HepG2 (cell line): Measurements from ENCODE around the gene AJM1. TPM values are rescaled to one million over a fixed set of nuclear protein-coding genes. Genes with fewer than 3 reads are reported as not detected.

Experiments used
- AGO2 ChIP-seq: fragments of 200-400 bp; formaldehyde crosslinking; optimal IDR thresholded peaks from 2 replicates; pipeline ENCODE3; 2017; ENCODE audit warnings: mild to moderate bottlenecking, low read depth, low read length, moderate library complexity
- ATM ChIP-seq: fragments of 450-650 bp; IDR thresholded peaks from 2 replicates; pipeline ENCODE4 v1.7.1; 2017; ENCODE audit warnings: mild to moderate bottlenecking, borderline replicate concordance
- EED ChIP-seq: sonication (generic); formaldehyde crosslinking; IDR thresholded peaks from 2 replicates; pipeline ENCODE4 v1.5.0; 2020; ENCODE audit warnings: mild to moderate bottlenecking, missing genetic modification reagents
- ETV6 ChIP-seq: sonication (generic); formaldehyde crosslinking; conservative IDR thresholded peaks from 2 replicates; pipeline ENCODE4 v1.4.0; 2020; ENCODE audit warnings: missing genetic modification reagents
- MAX ChIP-seq: IDR thresholded peaks from 2 replicates; pipeline ENCODE4 v1.6.1; 2012; ENCODE audit warnings: inconsistent platforms
- MLXIP ChIP-seq: sonication (generic); formaldehyde crosslinking; IDR thresholded peaks from 2 replicates; pipeline ENCODE4 v1.9.0; 2021; ENCODE audit warnings: missing genetic modification reagents, borderline replicate concordance
- RBFOX2 ChIP-seq: fragments of 200-400 bp; formaldehyde crosslinking; IDR thresholded peaks from 2 replicates; pipeline ENCODE4 v1.6.1; 2017; ENCODE audit warnings: low read depth, mild to moderate bottlenecking, low read length
- RXRB ChIP-seq: IDR thresholded peaks from 2 replicates; pipeline ENCODE4 v1.6.1; 2016; ENCODE audit warnings: borderline replicate concordance, missing genetic modification reagents, missing compliant biosample characterization
- TERF1 ChIP-seq: sonication (generic); formaldehyde crosslinking; IDR thresholded peaks from 2 replicates; pipeline ENCODE4 v1.8.0; 2022; ENCODE audit warnings: mild to moderate bottlenecking, missing genetic modification reagents, moderate library complexity
- TOPORS ChIP-seq: sonication (generic); formaldehyde crosslinking; IDR thresholded peaks from 2 replicates; pipeline ENCODE4 v1.8.0; 2023; ENCODE audit warnings: mild to moderate bottlenecking, missing genetic modification reagents
- ZBTB7A ChIP-seq: sonication (generic); formaldehyde crosslinking; IDR thresholded peaks from 2 replicates; pipeline ENCODE4 v1.8.0; 2022; ENCODE audit warnings: mild to moderate bottlenecking, missing genetic modification reagents
- ZHX1 ChIP-seq: sonication (generic); formaldehyde crosslinking; IDR thresholded peaks from 2 replicates; pipeline ENCODE4 v1.8.1; 2022; ENCODE audit warnings: low read depth, mild to moderate bottlenecking, missing genetic modification reagents
- polyA plus RNA-seq, 8 experiments: library from polyadenylated mRNA; depleted of rRNA in 3 of 8; stranded (reverse) in 7 of 8; unstranded in 1 of 8; fragments of >200 nt; fragmentation: Illumina TruSeq in 4 of 8; extraction: Trizol in 4 of 8; gene quantifications; 2 replicates each; pipeline versions ENCODE4 v1.2.1 to v1.2.3, GENCODE V29; 2011 to 2016; ENCODE audit warnings: low read depth in 4 of 8, missing spikeins in 1 of 8, mixed read lengths in 1 of 8; ENCODE audit not compliant: insufficient read depth in 1 of 8
- total RNA-seq, 5 experiments: library from RNA; depleted of rRNA; stranded (reverse); fragments of >200 nt; fragmentation: Illumina TruSeq; extraction: Trizol; gene quantifications; 2 replicates each; pipeline ENCODE4 v1.2.3, GENCODE V29; 2016; ENCODE audit warnings: low read depth in 1 of 5

AJM1 gene
- total and polyA plus RNA-seq, 2 of the 13 experiments (the other 11 are each of a cell fraction or from before 2014, with no cell fraction given), result 1.1 to 1.2 TPM

- TF ChIP-seq ZHX1 (CRISPR knock-in tag) (0 out of 2 replicates have a peak, but pooled peaks have one; percentile 27), RXRB (CRISPR knock-in tag) (no peak), ATM (no peak), MLXIP (no peak), ETV6 (CRISPR knock-in tag) (no peak), MAX (no peak), EED (CRISPR knock-in tag) (no peak), RBFOX2 (0 out of 2 replicates have a peak, but pooled peaks have one; percentile 56), AGO2 (peak; percentile 52), ZBTB7A (no peak), TOPORS (CRISPR knock-in tag) (no peak), TERF1 (no peak)
These were observed 21.1 kb upstream of the AJM1 start (continued) for GRCh38 chr9:136820971-136821825.
